GM23338 (cell line): ENCODE data around the gene ACSS3. TPM values are rescaled to one million over a fixed set of nuclear protein-coding genes. Genes with fewer than 3 reads are reported as not detected.

ENCODE experiments used
- ATAC-seq: fragments of 200-7000 bp; cut with Tn5 transposase; 3 replicates; pipeline ENCODE4 v1.9.1; 2020
- DNase-seq: peaks from one replicate; pipeline ENCODE4 v3.0.0-alpha.2; 2015; ENCODE audit warnings: low spot score
- H2AFZ ChIP-seq: fragments of 200-600 bp; sonication (generic); 2 replicates; pipeline ENCODE4 v1.8.0; 2016; ENCODE audit warnings: antibody characterized with exemption, mild to moderate bottlenecking, moderate library complexity
- H3F3A ChIP-seq: fragments of 200-600 bp; sonication (generic); replicated peaks from 2 replicates; pipeline ENCODE4 v1.8.0; 2017; ENCODE audit warnings: antibody characterized with exemption, mixed run types, low read depth
- H3K27ac ChIP-seq: fragments of 200-600 bp; sonication (generic); 2 replicates; pipeline ENCODE4 v1.6.1; 2016; ENCODE audit warnings: low read depth
- H3K27me3 ChIP-seq: fragments of 200-600 bp; sonication (generic); 2 replicates; pipeline ENCODE4 v1.8.0; 2016; ENCODE audit warnings: mild to moderate bottlenecking, mixed run types, moderate library complexity; ENCODE audit not compliant: insufficient read depth
- H3K36me3 ChIP-seq: fragments of 200-600 bp; sonication (generic); 2 replicates; pipeline ENCODE4 v1.8.0; 2016; ENCODE audit warnings: mild to moderate bottlenecking; ENCODE audit not compliant: insufficient read depth
- H3K4me1 ChIP-seq: fragments of 200-600 bp; sonication (generic); 2 replicates; pipeline ENCODE4 v1.8.0; 2016; ENCODE audit warnings: mild to moderate bottlenecking, moderate library complexity; ENCODE audit not compliant: insufficient read depth
- H3K4me2 ChIP-seq: fragments of 200-600 bp; sonication (generic); 2 replicates; pipeline ENCODE4 v1.7.1; 2017; ENCODE audit warnings: mixed run types
- H3K4me3 ChIP-seq: fragments of 200-600 bp; sonication (generic); 2 replicates; pipeline ENCODE4 v1.6.1; 2016; ENCODE audit warnings: mixed run types
- H3K79me2 ChIP-seq: fragments of 200-600 bp; sonication (generic); replicated peaks from 2 replicates; pipeline ENCODE4 v1.8.0; 2017; ENCODE audit warnings: mild to moderate bottlenecking; ENCODE audit not compliant: insufficient read depth
- H3K9me2 ChIP-seq: fragments of 200-600 bp; sonication (generic); 2 replicates; pipeline ENCODE4 v1.8.0; 2017; ENCODE audit not compliant: insufficient read depth
- H4K20me1 ChIP-seq: fragments of 200-600 bp; sonication (generic); replicated peaks from 2 replicates; pipeline ENCODE4 v1.8.0; 2017; ENCODE audit warnings: mild to moderate bottlenecking; ENCODE audit not compliant: insufficient read depth
- H3K27ac Mint-ChIP-seq: 2 replicates; pipeline ENCODE4 v1.8.0; 2020; ENCODE audit warnings: inconsistent platforms, mild to moderate bottlenecking, moderate library complexity, mixed read lengths
- H3K27me3 Mint-ChIP-seq: 3 replicates; pipeline ENCODE4 v1.8.0; 2022; ENCODE audit warnings: low read depth, mild to moderate bottlenecking, moderate library complexity, mixed read lengths, inconsistent platforms; ENCODE audit not compliant: insufficient read depth, poor library complexity
- H3K36me3 Mint-ChIP-seq: 3 replicates; pipeline ENCODE4 v1.8.0; 2021; ENCODE audit warnings: low read depth, mild to moderate bottlenecking, inconsistent platforms, moderate library complexity, mixed read lengths
- H3K4me1 Mint-ChIP-seq: 3 replicates; pipeline ENCODE4 v1.8.0; 2020; ENCODE audit warnings: mild to moderate bottlenecking, inconsistent platforms, mixed read lengths
- H3K4me3 Mint-ChIP-seq: 3 replicates; pipeline ENCODE4 v1.8.0; 2021; ENCODE audit warnings: moderate library complexity, mild to moderate bottlenecking, inconsistent platforms, mixed read lengths
- H3K9me3 Mint-ChIP-seq: 3 replicates; pipeline ENCODE4 v1.8.0; 2020; ENCODE audit warnings: moderate library complexity, mild to moderate bottlenecking, inconsistent platforms, mixed read lengths
- CREB1 ChIP-seq: fragments of 250-450 bp; sonication (Bioruptor Pico); IDR thresholded peaks from 2 replicates; pipeline ENCODE4 v1.5.0; 2020; ENCODE audit warnings: low read depth, mild to moderate bottlenecking, moderate library complexity
- CTCF ChIP-seq, 2 experiments: fragments of 200-600 bp in 1 of 2; sonication (generic) in 1 of 2; conservative IDR thresholded peaks; 2 replicates each; pipeline versions ENCODE4 v1.5.1 to v1.6.1; 2016 to 2017; ENCODE audit warnings: antibody characterized with exemption in 2 of 2, low read depth in 2 of 2, mild to moderate bottlenecking in 2 of 2, moderate library complexity in 1 of 2
- EZH2 ChIP-seq: fragments of 200-600 bp; sonication (generic); IDR thresholded peaks from one replicate; pipeline ENCODE4 v1.8.0; 2017; ENCODE audit warnings: antibody characterized with exemption, mild to moderate bottlenecking, low read depth; ENCODE audit not compliant: unreplicated experiment
- EZH2phosphoT487 ChIP-seq: fragments of 200-600 bp; sonication (generic); IDR thresholded peaks from one replicate; pipeline ENCODE4 v1.8.1; 2018; ENCODE audit warnings: antibody characterized with exemption; ENCODE audit not compliant: unreplicated experiment
- JUNB ChIP-seq: IDR thresholded peaks from one replicate; pipeline ENCODE4 v1.6.1; 2016; ENCODE audit warnings: antibody characterized with exemption; ENCODE audit not compliant: unreplicated experiment
- NANOG ChIP-seq: IDR thresholded peaks from 2 replicates; pipeline ENCODE4 v1.6.1; 2016; ENCODE audit warnings: antibody characterized with exemption, borderline replicate concordance
- POLR2AphosphoS5 ChIP-seq: IDR thresholded peaks from 2 replicates; pipeline ENCODE4 v1.6.1; 2016; ENCODE audit warnings: antibody characterized with exemption, low read depth
- STAT1 ChIP-seq: IDR thresholded peaks from one replicate; pipeline ENCODE4 v1.6.1; 2016; ENCODE audit warnings: antibody characterized with exemption; ENCODE audit not compliant: unreplicated experiment
- ZNF114 ChIP-seq: fragments of 250-450 bp; sonication (Bioruptor Pico); IDR thresholded peaks from 2 replicates; pipeline ENCODE4 v1.5.0; 2020; ENCODE audit warnings: mild to moderate bottlenecking, moderate library complexity
- ZNF331 ChIP-seq: fragments of 250-450 bp; sonication (Bioruptor Pico); IDR thresholded peaks from 2 replicates; pipeline ENCODE4 v1.5.0; 2020; ENCODE audit warnings: low read depth, mild to moderate bottlenecking, moderate library complexity
- polyA plus RNA-seq: library from polyadenylated mRNA; unstranded; fragments of >200 nt; fragmentation: Nextera tagmentation; extraction: Ambion mirVana; gene quantifications from 2 replicates; pipeline ENCODE4 v1.2.1, GENCODE V29; 2016
- total RNA-seq: library from RNA; depleted of rRNA; stranded (reverse); fragments of >200 nt; shearing (Covaris generic); gene quantifications from 2 replicates; pipeline ENCODE4 v1.2.3, GENCODE V29; 2014
- TF ChIP-seq, protein P1 (sequence below): fragments of 250-450 bp; sonication (Bioruptor Pico); IDR thresholded peaks from 2 replicates; pipeline ENCODE4 v1.5.0; 2020; ENCODE audit warnings: mild to moderate bottlenecking, moderate library complexity
- TF ChIP-seq, protein P2 (sequence below): IDR thresholded peaks from one replicate; pipeline ENCODE4 v1.6.1; 2018; ENCODE audit warnings: antibody characterized with exemption; ENCODE audit not compliant: unreplicated experiment
- TF ChIP-seq, protein P3 (sequence below): IDR thresholded peaks from 2 replicates; pipeline ENCODE4 v1.6.1; 2016; ENCODE audit warnings: antibody characterized with exemption

The ACSS3 gene
- total and polyA plus RNA-seq, 2 experiments from 2014 or later = 7.4 to 28.9 TPM

GRCh38 chr12:81255947-81256346 lies 178.1 kb downstream of the ACSS3 start:
- peaks cover 12% of the 10 kb centered on the region for H3K4me1 ChIP-seq

More at GRCh38 chr12:81255947-81256346, 178.1 kb downstream of the ACSS3 start:
- Histone ChIP-seq H3F3A (no peaks in the 10 kb centered on the region), H3K9me2 (no peaks in the 10 kb centered on the region), H3K36me3 (no peaks in the 10 kb centered on the region), H3K27ac (no peak overlapping the region), H3K27me3 (no peaks in the 10 kb centered on the region), H4K20me1 (no peaks in the 10 kb centered on the region), H3K4me2 (no peak overlapping the region), H2AFZ (no peak overlapping the region), H3K79me2 (no peaks in the 10 kb centered on the region), H3K4me3 (no peak overlapping the region)
- no peak for TF ChIP-seq STAT1
- TF ChIP-seq, protein P1, sequence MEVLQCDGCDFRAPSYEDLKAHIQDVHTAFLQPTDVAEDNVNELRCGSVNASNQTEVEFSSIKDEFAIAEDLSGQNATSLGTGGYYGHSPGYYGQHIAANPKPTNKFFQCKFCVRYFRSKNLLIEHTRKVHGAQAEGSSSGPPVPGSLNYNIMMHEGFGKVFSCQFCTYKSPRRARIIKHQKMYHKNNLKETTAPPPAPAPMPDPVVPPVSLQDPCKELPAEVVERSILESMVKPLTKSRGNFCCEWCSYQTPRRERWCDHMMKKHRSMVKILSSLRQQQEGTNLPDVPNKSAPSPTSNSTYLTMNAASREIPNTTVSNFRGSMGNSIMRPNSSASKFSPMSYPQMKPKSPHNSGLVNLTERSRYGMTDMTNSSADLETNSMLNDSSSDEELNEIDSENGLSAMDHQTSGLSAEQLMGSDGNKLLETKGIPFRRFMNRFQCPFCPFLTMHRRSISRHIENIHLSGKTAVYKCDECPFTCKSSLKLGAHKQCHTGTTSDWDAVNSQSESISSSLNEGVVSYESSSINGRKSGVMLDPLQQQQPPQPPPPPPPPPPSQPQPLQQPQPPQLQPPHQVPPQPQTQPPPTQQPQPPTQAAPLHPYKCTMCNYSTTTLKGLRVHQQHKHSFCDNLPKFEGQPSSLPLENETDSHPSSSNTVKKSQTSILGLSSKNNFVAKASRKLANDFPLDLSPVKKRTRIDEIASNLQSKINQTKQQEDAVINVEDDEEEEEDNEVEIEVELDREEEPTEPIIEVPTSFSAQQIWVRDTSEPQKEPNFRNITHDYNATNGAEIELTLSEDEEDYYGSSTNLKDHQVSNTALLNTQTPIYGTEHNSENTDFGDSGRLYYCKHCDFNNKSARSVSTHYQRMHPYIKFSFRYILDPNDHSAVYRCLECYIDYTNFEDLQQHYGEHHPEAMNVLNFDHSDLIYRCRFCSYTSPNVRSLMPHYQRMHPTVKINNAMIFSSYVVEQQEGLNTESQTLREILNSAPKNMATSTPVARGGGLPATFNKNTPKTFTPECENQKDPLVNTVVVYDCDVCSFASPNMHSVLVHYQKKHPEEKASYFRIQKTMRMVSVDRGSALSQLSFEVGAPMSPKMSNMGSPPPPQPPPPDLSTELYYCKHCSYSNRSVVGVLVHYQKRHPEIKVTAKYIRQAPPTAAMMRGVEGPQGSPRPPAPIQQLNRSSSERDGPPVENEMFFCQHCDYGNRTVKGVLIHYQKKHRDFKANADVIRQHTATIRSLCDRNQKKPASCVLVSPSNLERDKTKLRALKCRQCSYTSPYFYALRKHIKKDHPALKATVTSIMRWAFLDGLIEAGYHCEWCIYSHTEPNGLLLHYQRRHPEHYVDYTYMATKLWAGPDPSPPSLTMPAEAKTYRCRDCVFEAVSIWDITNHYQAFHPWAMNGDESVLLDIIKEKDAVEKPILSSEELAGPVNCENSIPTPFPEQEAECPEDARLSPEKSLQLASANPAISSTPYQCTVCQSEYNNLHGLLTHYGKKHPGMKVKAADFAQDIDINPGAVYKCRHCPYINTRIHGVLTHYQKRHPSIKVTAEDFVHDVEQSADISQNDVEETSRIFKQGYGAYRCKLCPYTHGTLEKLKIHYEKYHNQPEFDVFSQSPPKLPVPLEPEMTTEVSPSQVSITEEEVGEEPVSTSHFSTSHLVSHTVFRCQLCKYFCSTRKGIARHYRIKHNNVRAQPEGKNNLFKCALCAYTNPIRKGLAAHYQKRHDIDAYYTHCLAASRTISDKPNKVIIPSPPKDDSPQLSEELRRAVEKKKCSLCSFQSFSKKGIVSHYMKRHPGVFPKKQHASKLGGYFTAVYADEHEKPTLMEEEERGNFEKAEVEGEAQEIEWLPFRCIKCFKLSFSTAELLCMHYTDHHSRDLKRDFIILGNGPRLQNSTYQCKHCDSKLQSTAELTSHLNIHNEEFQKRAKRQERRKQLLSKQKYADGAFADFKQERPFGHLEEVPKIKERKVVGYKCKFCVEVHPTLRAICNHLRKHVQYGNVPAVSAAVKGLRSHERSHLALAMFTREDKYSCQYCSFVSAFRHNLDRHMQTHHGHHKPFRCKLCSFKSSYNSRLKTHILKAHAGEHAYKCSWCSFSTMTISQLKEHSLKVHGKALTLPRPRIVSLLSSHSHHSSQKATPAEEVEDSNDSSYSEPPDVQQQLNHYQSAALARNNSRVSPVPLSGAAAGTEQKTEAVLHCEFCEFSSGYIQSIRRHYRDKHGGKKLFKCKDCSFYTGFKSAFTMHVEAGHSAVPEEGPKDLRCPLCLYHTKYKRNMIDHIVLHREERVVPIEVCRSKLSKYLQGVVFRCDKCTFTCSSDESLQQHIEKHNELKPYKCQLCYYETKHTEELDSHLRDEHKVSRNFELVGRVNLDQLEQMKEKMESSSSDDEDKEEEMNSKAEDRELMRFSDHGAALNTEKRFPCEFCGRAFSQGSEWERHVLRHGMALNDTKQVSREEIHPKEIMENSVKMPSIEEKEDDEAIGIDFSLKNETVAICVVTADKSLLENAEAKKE (CRISPR knock-in tag) = no peak
- TF ChIP-seq ZNF331 = no peak
- no peak for TF ChIP-seq EZH2phosphoT487
- TF ChIP-seq EZH2 = no peak
- TF ChIP-seq CTCF (conservative IDR thresholded peaks at IDR 0.05; ENCODE audit: low read depth in 2 of 2) = no peak
- TF ChIP-seq, protein P2, sequence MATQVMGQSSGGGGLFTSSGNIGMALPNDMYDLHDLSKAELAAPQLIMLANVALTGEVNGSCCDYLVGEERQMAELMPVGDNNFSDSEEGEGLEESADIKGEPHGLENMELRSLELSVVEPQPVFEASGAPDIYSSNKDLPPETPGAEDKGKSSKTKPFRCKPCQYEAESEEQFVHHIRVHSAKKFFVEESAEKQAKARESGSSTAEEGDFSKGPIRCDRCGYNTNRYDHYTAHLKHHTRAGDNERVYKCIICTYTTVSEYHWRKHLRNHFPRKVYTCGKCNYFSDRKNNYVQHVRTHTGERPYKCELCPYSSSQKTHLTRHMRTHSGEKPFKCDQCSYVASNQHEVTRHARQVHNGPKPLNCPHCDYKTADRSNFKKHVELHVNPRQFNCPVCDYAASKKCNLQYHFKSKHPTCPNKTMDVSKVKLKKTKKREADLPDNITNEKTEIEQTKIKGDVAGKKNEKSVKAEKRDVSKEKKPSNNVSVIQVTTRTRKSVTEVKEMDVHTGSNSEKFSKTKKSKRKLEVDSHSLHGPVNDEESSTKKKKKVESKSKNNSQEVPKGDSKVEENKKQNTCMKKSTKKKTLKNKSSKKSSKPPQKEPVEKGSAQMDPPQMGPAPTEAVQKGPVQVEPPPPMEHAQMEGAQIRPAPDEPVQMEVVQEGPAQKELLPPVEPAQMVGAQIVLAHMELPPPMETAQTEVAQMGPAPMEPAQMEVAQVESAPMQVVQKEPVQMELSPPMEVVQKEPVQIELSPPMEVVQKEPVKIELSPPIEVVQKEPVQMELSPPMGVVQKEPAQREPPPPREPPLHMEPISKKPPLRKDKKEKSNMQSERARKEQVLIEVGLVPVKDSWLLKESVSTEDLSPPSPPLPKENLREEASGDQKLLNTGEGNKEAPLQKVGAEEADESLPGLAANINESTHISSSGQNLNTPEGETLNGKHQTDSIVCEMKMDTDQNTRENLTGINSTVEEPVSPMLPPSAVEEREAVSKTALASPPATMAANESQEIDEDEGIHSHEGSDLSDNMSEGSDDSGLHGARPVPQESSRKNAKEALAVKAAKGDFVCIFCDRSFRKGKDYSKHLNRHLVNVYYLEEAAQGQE = no peak
- TF ChIP-seq ZNF114 = no peak
- no peak for TF ChIP-seq NANOG
- no peak for TF ChIP-seq CREB1 (CRISPR knock-in tag)
- TF ChIP-seq, protein P3, sequence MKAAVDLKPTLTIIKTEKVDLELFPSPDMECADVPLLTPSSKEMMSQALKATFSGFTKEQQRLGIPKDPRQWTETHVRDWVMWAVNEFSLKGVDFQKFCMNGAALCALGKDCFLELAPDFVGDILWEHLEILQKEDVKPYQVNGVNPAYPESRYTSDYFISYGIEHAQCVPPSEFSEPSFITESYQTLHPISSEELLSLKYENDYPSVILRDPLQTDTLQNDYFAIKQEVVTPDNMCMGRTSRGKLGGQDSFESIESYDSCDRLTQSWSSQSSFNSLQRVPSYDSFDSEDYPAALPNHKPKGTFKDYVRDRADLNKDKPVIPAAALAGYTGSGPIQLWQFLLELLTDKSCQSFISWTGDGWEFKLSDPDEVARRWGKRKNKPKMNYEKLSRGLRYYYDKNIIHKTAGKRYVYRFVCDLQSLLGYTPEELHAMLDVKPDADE = no peak
- TF ChIP-seq JUNB = no peak
- TF ChIP-seq POLR2AphosphoS5 = no peak
- Mint-ChIP-seq H3K4me1 (peaks cover 21% of the 10 kb centered on the region), H3K27ac (peak overlapping the region; percentile 58), H3K9me3 (no peaks in the 10 kb centered on the region), H3K27me3 (no peaks in the 10 kb centered on the region), H3K4me3 (no peak overlapping the region), H3K36me3 (peaks cover 7% of the 10 kb centered on the region; the same call in 1 of the 3 replicates)
- DNase-seq (peak; percentile 35), ATAC-seq (peak; percentile 48; the same call in 1 of the 3 replicates)
